OCI-M2 (cell line): ENCODE measurements around the gene MMP15.
"Not testable (repeated sequence)": the region's sequence is repeated elsewhere in the genome, so short reads cannot be mapped to it uniquely, and the experiment has no call there.

Experiments used
- DNase-seq: peaks from one replicate; lab custom pipeline; 2025; ENCODE audit not compliant: unreplicated experiment; lab: John Stamatoyannopoulos, UW

Gene MMP15

GRCh38 chr16:58025351-58026138, at the start of gene MMP15:
MMP15 (plus strand) TSS chr16:58025754; CDS start chr16:58026351, 597 bp downstream.
- DNase-seq = no peak

- DNase-seq = peak; percentile 31
Observed at GRCh38 chr16:57976331-57976796, 49.2 kb upstream of the MMP15 start.

- DNase-seq = no peak
Observed at GRCh38 chr16:57977418-57978069, 48.0 kb upstream of the MMP15 start.

- not testable (repeated sequence) for DNase-seq
Observed at GRCh38 chr16:57978070-57978465, 47.5 kb upstream of the MMP15 start.

GRCh38 chr16:57979006-57979585, 46.5 kb upstream of the MMP15 start:
- DNase-seq = no peak

GRCh38 chr16:57981636-57982035, 43.9 kb upstream of the MMP15 start:
- no peak for DNase-seq

GRCh38 chr16:57982385-57982784, 43.2 kb upstream of the MMP15 start:
- no peak for DNase-seq

GRCh38 chr16:57984443-57985203, 40.9 kb upstream of the MMP15 start:
- no peak for DNase-seq

- DNase-seq = no peak
Observed at GRCh38 chr16:57985204-57986181, 40.1 kb upstream of the MMP15 start.

- no peak for DNase-seq
Observed at GRCh38 chr16:57986196-57986595, 39.4 kb upstream of the MMP15 start.

- no peak for DNase-seq
Observed at GRCh38 chr16:57987441-57988177, 37.9 kb upstream of the MMP15 start.

GRCh38 chr16:57988929-57989328, 36.6 kb upstream of the MMP15 start:
- no peak for DNase-seq

- no peak for DNase-seq
Observed at GRCh38 chr16:57991551-57992059, 33.9 kb upstream of the MMP15 start.

- DNase-seq = no peak
Observed at GRCh38 chr16:57992084-57992483, 33.5 kb upstream of the MMP15 start.

GRCh38 chr16:57993438-57993837, 32.1 kb upstream of the MMP15 start:
- DNase-seq = no peak

GRCh38 chr16:57993897-57994296, 31.7 kb upstream of the MMP15 start:
- no peak for DNase-seq

GRCh38 chr16:57994361-57994760, 31.2 kb upstream of the MMP15 start:
- DNase-seq = no peak

- DNase-seq = no peak
Observed at GRCh38 chr16:57994778-57995177, 30.8 kb upstream of the MMP15 start.

- no peak for DNase-seq
Observed at GRCh38 chr16:57995721-57996405, 29.7 kb upstream of the MMP15 start.
